HepG2 (cell line): ENCODE results near the gene FEM1B. TPM values are rescaled to one million over a fixed set of nuclear protein-coding genes. Genes with fewer than 3 reads are reported as not detected.
A peak's percentile ranks its signal among the peaks of the same experiment; 100 is the strongest.

Source experiments
- CBX2 ChIP-seq, 2 experiments: fragments of 200-600 bp in 1 of 2; sonication (generic); formaldehyde crosslinking in 1 of 2; IDR thresholded peaks; 2 replicates each; pipeline versions ENCODE4 v1.7.0 to v1.8.1; 2018 to 2022; ENCODE audit warnings: low read depth in 2 of 2, low read length in 1 of 2, mild to moderate bottlenecking in 1 of 2, missing genetic modification reagents in 1 of 2
- CERS6 ChIP-seq: sonication (generic); formaldehyde crosslinking; IDR thresholded peaks from 2 replicates; pipeline ENCODE4 v1.5.0; 2020; ENCODE audit warnings: missing genetic modification reagents
- CHD2 ChIP-seq: IDR thresholded peaks from 2 replicates; pipeline ENCODE4 v1.6.1; 2011; ENCODE audit warnings: low read depth, low read length, improper control_type of control experiment
- KAT2B ChIP-seq: fragments of 150-350 bp; IDR thresholded peaks from 2 replicates; pipeline ENCODE4 v1.6.1; 2014; ENCODE audit warnings: low read depth, low read length, borderline replicate concordance
- KLF16 ChIP-seq, 2 experiments: sonication (generic) in 1 of 2; formaldehyde crosslinking in 1 of 2; IDR thresholded peaks; 2 replicates each; pipeline versions ENCODE4 v1.6.1 to v1.8.0; 2016 to 2023; ENCODE audit warnings: missing genetic modification reagents in 2 of 2, missing compliant biosample characterization in 1 of 2
- MAX ChIP-seq: IDR thresholded peaks from 2 replicates; pipeline ENCODE4 v1.6.1; 2012; ENCODE audit warnings: inconsistent platforms
- MEIS1 ChIP-seq: sonication (generic); formaldehyde crosslinking; IDR thresholded peaks from 2 replicates; pipeline ENCODE4 v1.9.0; 2021; ENCODE audit warnings: mild to moderate bottlenecking, missing genetic modification reagents, moderate library complexity, borderline replicate concordance
- MTA1 ChIP-seq: sonication (generic); formaldehyde crosslinking; IDR thresholded peaks from 2 replicates; pipeline ENCODE4 v1.4.0; 2020; ENCODE audit warnings: missing genetic modification reagents, mild to moderate bottlenecking, borderline replicate concordance
- POGK ChIP-seq: sonication (generic); formaldehyde crosslinking; conservative IDR thresholded peaks from 2 replicates; pipeline ENCODE4 v1.8.0; 2022; ENCODE audit warnings: mild to moderate bottlenecking, moderate library complexity, missing genetic modification reagents
- SNAPC4 ChIP-seq: sonication (generic); formaldehyde crosslinking; IDR thresholded peaks from 2 replicates; pipeline ENCODE4 v1.4.0; 2020; ENCODE audit warnings: mild to moderate bottlenecking, missing genetic modification reagents
- SSRP1 ChIP-seq: IDR thresholded peaks from 2 replicates; pipeline ENCODE4 v1.6.1; 2016; ENCODE audit warnings: control low read depth
- TCF12 ChIP-seq, 2 experiments: fragments of 450-650 bp in 1 of 2; sonication (generic) in 1 of 2; formaldehyde crosslinking in 1 of 2; IDR thresholded peaks; 2 replicates each; pipeline versions ENCODE4 v1.6.1 to v1.8.0; 2017 to 2022; ENCODE audit warnings: antibody characterized with exemption in 1 of 2, mild to moderate bottlenecking in 1 of 2, missing genetic modification reagents in 1 of 2, moderate library complexity in 1 of 2
- TEAD3 ChIP-seq: optimal IDR thresholded peaks from 2 replicates; pipeline ENCODE3; 2016; ENCODE audit warnings: borderline replicate concordance
- TFE3 ChIP-seq: IDR thresholded peaks from 2 replicates; pipeline ENCODE4 v1.6.1; 2016
- TP53 ChIP-seq: sonication (generic); formaldehyde crosslinking; conservative IDR thresholded peaks from 2 replicates; pipeline ENCODE4 v1.4.0; 2020; ENCODE audit warnings: missing genetic modification reagents
- XBP1 ChIP-seq: sonication (generic); formaldehyde crosslinking; IDR thresholded peaks from 2 replicates; pipeline ENCODE4 v1.5.0; 2020; ENCODE audit warnings: missing genetic modification reagents
- XRCC5 ChIP-seq: fragments of 200-400 bp; formaldehyde crosslinking; optimal IDR thresholded peaks from 2 replicates; pipeline ENCODE3; 2017; ENCODE audit warnings: mild to moderate bottlenecking, low read length
- ZNF17 ChIP-seq: sonication (generic); formaldehyde crosslinking; IDR thresholded peaks from 2 replicates; pipeline ENCODE4 v1.5.0; 2020; ENCODE audit warnings: mild to moderate bottlenecking, missing genetic modification reagents
- ZNF274 ChIP-seq: sonication (generic); formaldehyde crosslinking; IDR thresholded peaks from 2 replicates; pipeline ENCODE4 v1.5.1; 2020; ENCODE audit warnings: mild to moderate bottlenecking, missing genetic modification reagents
- ZNF761 ChIP-seq: sonication (generic); formaldehyde crosslinking; conservative IDR thresholded peaks from 2 replicates; pipeline ENCODE4 v1.4.0; 2020; ENCODE audit warnings: mild to moderate bottlenecking, missing genetic modification reagents
- ZSCAN29 ChIP-seq: sonication (generic); formaldehyde crosslinking; conservative IDR thresholded peaks from 2 replicates; pipeline ENCODE4 v1.4.0; 2020; ENCODE audit warnings: mild to moderate bottlenecking, missing genetic modification reagents
- polyA plus RNA-seq, 8 experiments: library from polyadenylated mRNA; depleted of rRNA in 3 of 8; stranded (reverse) in 7 of 8; unstranded in 1 of 8; fragments of >200 nt; fragmentation: Illumina TruSeq in 4 of 8; extraction: Trizol in 4 of 8; gene quantifications; 2 replicates each; pipeline versions ENCODE4 v1.2.1 to v1.2.3, GENCODE V29; 2011 to 2016; ENCODE audit warnings: low read depth in 4 of 8, missing spikeins in 1 of 8, mixed read lengths in 1 of 8; ENCODE audit not compliant: insufficient read depth in 1 of 8
- total RNA-seq, 5 experiments: library from RNA; depleted of rRNA; stranded (reverse); fragments of >200 nt; fragmentation: Illumina TruSeq; extraction: Trizol; gene quantifications; 2 replicates each; pipeline ENCODE4 v1.2.3, GENCODE V29; 2016; ENCODE audit warnings: low read depth in 1 of 5

FEM1B gene
- total and polyA plus RNA-seq, 2 of the 13 experiments (the other 11 are each of a cell fraction or from before 2014, with no cell fraction given) = 38.1 to 40.0 TPM

DNA sequence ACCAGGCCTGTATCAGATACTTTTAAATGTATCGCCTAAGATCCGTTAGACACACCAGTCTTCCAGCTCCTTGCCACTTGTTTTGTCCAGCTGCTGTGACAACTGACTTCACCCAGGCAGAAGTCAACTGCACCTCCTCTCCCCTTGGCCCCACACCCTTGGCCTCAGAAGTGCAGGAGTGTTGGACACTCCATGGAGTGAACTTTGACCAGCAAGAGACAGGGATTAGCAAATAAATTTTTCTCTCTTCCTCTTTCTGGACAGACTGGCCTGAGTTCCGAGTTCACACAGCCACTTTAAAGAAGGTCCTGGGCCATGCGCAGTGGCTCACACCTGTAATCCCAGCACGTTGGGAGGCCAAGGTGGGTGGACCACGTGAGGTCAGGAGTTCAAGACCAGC is 45.1 kb upstream of the FEM1B start (continued):
- TF ChIP-seq TFE3 (CRISPR knock-in tag) (no peak), TEAD3 (peak; percentile 51), POGK (CRISPR knock-in tag) (peak; percentile 57; the same call in 1 of the 2 replicates), MAX (no peak), KAT2B (no peak), MEIS1 (CRISPR knock-in tag) (no peak), XBP1 (no peak), CHD2 (no peak), ZNF761 (no peak), SSRP1 (CRISPR knock-in tag) (no peak), CERS6 (CRISPR knock-in tag) (no peak), ZNF17 (no peak), XRCC5 (no peak), TP53 (CRISPR knock-in tag) (no peak), KLF16 (CRISPR knock-in tag; IDR thresholded peaks at IDR 0.05) (no peak), ZNF274 (CRISPR knock-in tag) (no peak), ZSCAN29 (CRISPR knock-in tag) (no peak), TCF12 (IDR thresholded peaks at IDR 0.05) (no peak), TCF12 (CRISPR knock-in tag; IDR thresholded peaks at IDR 0.05) (no peak), MTA1 (CRISPR knock-in tag) (no peak), CBX2 (IDR thresholded peaks at IDR 0.05; ENCODE audit: low read depth, low read length) (no peak), CBX2 (CRISPR knock-in tag; IDR thresholded peaks at IDR 0.05; ENCODE audit: low read depth) (no peak), SNAPC4 (no peak)
